Renal cortex interstitium (tissue), 11 donors: ENCODE measurements around the gene FAM53B. TPM values are rescaled to one million over a fixed set of nuclear protein-coding genes. Genes with fewer than 3 reads are reported as not detected.

Experiments used
- DNase-seq, 11 donors: peaks; one replicate each; pipeline ENCODE4 v3.0.0-alpha.2; 2013; ENCODE audit warnings: low read depth in 9 of 11, low spot score in 4 of 11; ENCODE audit errors: extremely low read depth in 1 of 11
- polyA plus RNA-seq, 3 donors: library from polyadenylated mRNA; unstranded; fragments of 120-200 nt; gene quantifications; one replicate each; pipeline ENCODE4 v1.2.1, GENCODE V29; 2013; ENCODE audit not compliant: insufficient read length in 3 of 3

FAM53B gene
- polyA plus RNA-seq, 3 donors = 22.3 to 32.5 (median 29.1) TPM

DNA sequence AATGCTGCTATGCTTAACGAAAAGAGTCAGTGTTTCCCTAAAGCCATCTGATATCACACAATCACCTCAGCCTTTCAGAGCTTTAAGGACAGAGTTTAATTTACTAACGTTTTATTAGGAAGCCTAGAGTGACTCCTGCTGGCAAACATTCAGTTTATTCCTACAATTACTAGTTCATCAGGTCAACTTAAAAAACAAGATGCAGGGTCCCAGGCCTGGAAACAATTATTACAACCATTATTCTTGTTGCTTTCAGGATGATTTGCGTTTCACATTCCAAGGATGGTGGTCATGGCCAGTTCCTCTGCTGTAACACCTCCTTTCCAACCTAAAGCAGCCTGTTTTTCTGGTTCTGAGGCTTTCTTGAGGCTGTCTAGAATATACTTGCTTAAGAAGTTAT is 1.5 kb upstream of the FAM53B start:
- peak in 3 of 11 donors; percentile 52 to 76 (median 69) for DNase-seq

DNA sequence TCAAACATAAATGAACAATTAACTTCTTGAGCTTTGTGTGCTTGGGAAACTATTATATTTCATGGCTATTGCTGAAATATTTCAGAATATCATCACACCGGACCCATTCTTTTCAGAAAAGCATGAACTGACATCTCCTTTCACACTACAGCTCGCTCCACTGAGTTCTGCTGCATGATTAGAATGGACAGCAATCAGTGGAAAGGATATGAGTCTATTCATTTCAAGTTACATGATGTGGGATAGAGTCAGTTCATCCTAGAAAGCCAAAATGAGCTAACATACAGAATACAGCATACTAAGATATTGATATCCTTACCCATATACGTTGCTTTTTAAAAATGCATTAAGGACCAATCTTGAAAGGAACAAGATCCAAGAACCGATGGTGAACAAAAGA is 1.1 kb upstream of the FAM53B start:
- DNase-seq = no peak

DNA sequence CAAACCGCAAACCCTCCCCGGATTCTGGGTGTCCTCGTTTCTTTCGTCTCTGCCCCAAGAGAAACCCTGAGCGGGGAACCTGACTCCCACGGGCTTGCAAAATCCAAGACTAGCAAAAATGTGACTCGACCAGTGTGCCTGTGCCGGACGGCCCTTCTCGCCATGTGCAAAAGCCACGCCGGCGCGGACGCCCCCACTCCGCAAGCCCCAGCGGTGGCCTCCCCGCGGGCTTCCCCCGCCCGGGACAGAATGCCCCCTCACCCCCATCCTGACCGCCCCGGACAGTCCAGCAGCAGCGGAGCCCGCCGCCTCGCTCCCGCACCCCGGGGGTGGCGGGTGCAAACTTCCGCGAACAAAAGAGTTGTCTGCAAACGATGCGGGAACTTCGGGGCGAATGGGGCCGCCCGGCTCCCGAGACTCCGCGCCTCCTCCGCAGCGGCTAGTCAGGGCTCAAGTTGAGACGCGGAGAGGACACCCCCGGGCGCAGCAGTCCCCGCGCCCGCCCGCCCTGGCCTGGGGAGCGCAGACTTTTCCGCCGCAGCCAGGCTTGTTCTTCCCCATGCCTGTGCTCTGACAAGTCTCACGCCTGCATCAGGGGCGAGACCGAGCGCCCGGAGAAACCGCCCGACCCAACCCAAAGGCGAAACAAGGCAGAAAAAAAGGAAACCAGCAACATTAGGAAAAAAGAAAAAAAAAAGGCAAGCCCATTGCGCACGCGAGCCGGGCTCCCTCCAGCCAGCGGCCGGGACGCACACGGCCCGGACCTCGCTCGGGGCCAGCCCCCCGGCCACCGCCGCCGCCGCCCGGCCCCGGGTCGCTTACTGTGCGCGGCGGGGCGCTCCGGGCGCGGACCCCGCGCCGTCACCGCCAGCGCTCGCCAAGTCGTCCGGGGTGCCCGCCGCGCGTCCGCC is 732 bp downstream of the FAM53B start:
- no peak for DNase-seq

- no peak for DNase-seq
Measured at GRCh38 chr10:124742413-124743190, 1.6 kb downstream of the FAM53B start.

DNA sequence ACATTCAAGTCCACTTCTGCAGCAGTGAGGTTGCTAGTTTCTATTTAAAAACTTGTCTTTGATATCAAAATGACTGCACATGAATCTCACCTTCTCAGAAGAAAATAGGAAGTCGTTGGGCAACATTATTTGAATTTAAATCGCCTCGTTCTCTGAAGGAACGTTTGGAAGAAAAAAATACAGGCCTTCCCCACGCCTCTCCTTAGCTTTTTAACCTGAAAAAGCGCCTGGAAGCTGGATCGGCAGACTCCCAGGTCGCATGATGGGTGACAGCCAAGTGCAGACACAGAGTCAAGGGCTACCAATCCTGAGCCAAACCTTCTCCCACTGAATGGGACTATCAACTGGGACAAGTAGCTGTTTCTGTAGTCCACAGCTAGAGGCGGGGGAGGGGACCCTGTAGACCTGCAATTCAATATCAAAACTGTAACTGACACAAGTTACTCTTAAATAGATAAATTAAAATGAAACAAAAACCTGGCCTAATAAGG is 2.2 kb downstream of the FAM53B start:
- no peak for DNase-seq

DNA sequence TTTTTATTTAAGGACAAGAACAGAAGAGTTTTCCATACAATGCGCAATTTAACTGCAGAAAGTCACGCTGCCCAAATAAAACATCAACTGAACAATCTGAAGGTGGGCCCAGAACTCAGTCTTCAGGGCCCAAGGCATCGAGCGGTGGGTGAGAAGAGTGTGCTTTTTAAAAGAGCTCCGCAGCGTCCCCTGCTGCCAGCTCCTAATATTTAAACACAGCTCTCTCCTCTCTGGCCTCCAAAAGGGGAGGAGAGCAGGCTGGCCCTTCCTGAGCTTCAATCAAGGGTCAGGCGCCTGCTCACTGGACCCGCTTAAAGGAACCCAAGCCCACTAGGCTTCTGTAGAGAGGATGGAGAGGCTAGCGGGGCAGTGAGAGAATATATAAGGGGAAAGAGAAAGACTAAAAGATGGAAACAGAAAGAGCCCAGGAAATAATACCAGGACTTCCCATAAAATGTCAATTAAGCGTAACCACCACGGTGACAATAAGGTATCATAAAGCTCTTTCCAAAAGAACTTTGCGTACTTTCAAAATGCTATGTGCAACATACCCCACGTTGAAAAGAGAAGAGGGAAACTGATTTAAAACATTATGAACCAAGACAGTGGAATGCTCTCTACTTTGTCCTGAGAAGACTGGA is 2.8 kb downstream of the FAM53B start:
- peak in 8 of 11 donors; percentile 80 to 90 (median 84) for DNase-seq

DNA sequence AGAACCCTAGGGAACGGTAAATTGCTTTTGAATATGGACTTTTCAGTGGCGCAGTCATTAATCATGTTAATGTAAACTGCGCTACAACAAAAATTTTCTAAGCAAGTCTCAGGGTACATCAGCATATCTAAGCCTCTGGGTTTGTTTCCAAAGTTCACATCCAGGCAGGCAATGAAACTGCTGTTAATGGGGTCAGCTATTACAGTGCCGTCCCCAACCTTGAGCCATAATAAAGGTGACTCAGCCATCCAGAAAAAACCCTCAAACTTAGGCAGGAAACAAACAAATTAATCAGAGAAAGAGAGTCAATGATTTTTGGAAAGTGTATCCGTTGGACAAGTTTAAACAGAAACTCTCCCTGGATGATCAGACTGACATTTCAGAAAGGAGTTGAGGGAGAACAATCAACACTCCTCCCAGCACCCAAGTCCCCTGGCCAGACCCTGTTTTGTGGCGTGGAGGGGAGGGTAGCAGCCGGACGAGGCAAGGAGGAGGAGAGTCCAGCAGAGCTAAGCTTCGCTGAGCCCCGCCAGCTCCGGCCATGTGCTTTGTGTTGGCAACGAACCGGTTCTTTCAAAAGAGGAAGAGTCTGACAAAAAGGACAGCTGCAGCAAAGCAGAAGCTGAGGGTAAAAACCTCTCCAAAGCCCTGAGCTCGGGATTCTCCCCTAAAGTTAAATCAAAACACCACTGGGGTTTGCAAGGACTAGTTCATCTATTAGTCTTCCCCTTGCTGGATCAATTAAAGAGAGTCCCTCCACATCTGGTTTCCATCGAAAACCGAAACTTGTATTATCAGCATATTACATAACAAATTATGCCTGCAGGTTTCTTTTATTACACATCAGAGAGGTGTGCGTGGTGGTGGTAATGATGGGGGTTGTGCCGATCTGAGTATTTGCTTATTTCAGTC is 3.6 kb downstream of the FAM53B start:
- peak in 1 of 11 donors; percentile 44 for DNase-seq

GRCh38 chr10:124739986-124740368 is 4.2 kb downstream of the FAM53B start:
- no peak for DNase-seq

DNA sequence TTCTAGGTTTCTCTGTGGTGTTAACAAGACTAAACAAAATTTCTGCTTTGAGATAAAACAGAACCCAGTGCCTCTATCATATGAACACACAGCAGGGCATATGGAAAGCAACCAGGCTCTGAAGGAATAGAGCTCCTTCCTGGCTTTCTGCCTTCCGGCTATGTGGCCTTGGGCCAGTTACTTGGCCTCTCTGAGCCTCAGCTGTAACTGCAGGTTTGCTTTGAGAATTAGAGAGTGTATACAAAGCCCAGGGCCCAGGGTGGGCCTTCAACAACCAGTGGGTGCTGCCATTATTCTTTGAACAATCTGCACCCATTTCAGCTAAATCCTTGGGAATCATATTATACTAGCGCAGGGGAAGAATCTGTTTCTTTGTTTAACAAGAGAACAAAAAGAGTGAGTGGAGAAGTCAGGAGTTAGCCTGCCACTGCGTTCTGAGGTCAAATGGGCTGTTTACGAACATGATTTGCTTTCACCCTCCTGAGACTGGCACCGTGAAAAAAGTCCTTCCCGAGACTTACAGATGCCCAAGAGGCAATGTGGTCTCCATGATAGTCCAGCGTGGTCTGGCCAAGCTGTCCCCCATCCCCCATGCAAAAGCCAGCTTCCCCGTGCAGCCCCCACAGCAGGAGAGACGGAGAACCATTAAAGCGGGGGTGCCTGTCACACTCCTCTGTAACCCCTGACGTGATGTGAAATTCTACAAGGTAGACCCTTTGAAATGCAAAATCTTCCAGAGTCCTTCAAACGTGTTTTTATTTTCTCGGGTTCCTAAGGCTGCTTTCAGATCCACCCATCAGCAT is 4.9 kb downstream of the FAM53B start:
- DNase-seq = no peak

- no peak for DNase-seq
Measured at GRCh38 chr10:124738441-124738840, 5.7 kb downstream of the FAM53B start.

DNA sequence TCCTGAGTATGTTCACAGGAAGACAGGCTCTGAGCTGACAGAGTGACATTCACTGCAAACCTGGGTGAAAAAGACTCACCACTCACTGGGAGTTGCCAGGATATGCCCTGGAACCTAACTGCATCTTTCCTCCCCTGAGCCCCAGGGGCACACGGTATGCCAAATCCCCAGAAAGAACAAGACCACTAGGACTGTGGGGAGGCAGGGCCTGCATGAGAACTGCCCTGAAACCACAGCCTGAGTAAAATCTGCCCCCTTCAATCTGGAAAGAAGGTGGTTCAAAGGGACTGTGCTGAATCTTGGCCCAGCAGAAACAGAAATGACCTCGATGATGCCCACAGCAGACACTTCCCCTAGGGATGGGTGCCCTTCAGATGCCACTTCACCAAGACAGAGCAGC is 6.5 kb downstream of the FAM53B start:
- DNase-seq = no peak

DNA sequence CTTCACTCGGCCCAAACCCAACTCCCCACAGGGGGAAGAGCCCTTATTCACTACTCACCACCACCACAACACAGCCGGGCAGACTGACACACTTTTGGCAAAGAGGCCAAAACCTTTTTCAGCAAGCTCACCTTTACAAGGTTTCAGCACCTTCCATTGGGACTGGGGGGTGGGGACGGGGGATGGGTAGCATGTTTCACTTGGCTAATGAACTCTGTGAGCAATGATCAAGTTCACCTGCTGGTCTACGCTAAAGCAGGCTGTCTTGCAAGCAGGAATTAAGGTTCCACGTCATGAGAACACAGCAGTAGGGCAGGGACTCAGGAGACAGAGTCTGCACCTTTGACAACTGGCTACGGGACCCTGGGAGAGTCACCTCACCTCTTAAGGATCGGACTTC is 7.0 kb downstream of the FAM53B start:
- no peak for DNase-seq

- DNase-seq = peak in 3 of 11 donors; percentile 51 to 76 (median 54)
Measured at GRCh38 chr10:124736491-124737136, 7.6 kb downstream of the FAM53B start.

DNA sequence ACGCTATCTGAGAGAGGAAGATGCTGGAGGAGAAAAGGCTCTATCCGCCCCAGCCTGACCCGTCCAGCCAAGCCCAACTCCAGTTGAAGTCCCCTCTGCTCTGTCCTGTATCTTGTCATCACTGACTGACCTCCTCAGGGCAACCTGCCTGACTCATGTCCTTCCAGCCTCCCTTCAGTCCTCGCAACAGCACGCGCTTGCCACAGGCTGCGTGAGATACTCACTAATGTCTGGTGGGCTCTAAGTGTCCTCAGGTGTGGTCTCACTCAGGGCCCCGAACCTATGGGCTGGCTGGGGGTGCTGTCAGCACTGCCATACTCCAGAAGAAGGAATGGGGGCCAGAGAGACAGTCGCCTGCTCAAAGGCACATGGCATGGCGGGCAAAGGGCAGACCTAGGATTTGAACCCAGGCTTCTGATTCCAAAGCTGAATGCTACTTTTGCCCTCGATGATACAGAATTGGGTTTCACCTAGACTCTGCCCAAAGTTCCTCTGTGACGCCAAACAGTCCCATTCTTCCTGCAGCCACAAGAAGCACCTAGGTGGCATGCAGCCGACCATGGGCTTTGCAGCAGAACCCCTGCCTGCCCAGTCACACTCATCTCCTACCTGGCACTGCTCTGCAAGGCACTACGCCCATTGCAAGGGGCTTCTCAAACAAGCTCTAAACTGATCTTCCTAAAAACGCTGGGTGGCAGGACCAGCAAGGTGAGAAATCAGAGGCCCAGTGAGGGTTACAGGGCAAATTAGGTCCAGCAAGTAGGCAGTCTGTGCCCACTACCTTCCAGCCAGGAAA is 8.5 kb downstream of the FAM53B start:
- no peak for DNase-seq

DNA sequence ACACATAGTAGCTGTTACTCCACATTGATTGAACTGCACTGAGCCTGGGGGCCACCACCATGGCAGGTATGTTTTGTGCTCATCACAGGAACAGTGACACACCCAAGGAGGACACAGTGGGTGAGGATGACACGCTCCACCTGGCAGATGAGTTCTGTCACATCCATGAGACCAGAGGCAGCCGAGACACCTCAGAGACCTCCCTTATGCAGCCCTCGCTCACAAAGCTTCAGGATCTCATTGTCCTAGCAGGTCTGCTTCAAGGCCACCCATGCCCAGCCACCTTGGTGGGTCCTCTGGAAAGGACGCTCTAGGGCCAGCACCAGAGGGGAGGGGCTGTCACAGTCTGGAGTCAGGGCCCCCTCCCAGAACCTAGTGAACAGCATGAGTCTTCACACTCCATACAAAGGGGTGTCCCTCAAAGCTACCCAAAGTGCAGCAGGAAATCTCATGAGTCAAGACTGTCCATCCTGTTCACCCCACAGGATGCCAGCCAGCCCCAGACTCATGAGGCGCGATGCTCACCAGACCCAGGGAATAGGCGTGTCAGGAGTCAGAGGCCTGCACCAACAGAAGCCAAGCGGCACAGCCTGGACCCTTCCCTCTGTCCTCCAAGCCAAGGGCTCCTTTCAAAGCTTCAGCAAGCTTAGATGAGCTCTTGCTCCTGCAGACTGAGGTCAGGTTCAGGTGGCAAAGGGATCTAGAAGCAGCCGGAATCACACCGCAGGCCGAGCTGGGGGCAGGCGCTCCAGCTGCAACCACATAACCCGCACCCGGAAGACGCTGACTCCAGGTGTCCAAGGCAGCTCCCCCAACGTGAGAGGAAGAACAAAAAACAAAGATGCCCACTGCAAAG is 9.6 kb downstream of the FAM53B start:
- DNase-seq = no peak
